ENCODE measurements around the gene DLL4. TPM values are rescaled to one million over a fixed set of nuclear protein-coding genes. Genes with fewer than 3 reads are reported as not detected.
A peak's percentile ranks its signal among the peaks of the same experiment; 100 is the strongest.

DLL4 gene
- total RNA-seq, 4 donors from 2014 or later = 1.9 to 9.7 (median 6.4) TPM

DNA sequence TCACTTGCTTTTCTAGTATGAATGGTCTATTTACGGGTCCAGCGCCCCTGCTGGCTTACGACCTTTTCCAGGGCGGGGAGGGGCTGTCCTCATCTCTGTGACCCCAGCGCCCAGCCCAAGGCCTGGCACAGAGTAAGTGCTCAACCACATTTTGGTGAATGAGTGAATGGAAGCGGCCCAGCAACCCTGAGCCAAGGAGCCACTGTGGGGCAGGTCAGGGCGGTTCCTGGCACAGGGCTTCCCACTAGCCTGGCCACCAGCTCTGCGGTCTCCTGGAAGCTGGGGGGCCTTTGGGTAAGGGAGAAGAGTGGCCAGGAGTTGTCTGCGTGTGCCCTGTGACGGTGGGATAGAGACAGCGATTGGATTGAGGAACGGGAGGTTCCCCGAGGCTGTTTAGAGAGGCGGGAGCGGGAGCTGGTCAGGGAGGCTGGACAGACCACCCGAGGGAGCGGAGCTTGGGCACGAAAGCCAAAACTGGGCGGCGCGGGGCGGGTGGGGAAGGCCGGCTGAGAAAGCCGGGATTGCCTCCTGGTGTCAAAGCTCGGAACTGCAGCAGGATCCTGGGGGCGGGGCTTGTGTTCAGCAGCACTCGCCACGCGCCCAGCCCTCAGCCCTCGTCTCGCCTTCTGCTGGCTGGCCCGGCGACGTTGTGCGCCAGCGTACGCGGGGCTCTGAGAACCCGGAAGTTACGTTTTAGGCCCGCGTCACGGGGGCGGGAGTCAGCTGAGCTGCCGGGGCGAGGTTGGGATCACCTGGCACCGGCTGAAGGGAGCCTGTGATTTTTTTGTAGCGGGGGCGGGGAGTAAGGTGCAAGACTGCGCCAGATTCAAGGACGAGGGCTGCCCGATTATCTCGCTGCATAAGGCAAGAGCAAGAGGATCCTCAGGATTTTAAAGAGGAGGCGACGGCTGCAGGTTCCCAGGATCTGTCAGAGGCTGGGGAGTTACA, 35.1 kb upstream of the DLL4 start, which contains the start of gene VPS18:
Gene VPS18 (plus strand): TSS at position 718 of the 948 bp plus-strand sequence. CDS start 319 bp downstream, outside the sequence.
- no peaks in the 10 kb centered on the region for H3K9me3 ChIP-seq
- H3K27ac ChIP-seq = peak within 1 kb of the TSS; percentile 81 to 95 (median 90)
- H3K27me3 ChIP-seq = no peaks in the 10 kb centered on the region
- ATAC-seq = peak; percentile 99
- H3K4me3 ChIP-seq = peak within 1 kb of the TSS; percentile 73 to 86
- peak; percentile 78 for TF ChIP-seq POLR2AphosphoS5 (IDR thresholded peaks at IDR 0.05)
- TF ChIP-seq, protein P1, sequence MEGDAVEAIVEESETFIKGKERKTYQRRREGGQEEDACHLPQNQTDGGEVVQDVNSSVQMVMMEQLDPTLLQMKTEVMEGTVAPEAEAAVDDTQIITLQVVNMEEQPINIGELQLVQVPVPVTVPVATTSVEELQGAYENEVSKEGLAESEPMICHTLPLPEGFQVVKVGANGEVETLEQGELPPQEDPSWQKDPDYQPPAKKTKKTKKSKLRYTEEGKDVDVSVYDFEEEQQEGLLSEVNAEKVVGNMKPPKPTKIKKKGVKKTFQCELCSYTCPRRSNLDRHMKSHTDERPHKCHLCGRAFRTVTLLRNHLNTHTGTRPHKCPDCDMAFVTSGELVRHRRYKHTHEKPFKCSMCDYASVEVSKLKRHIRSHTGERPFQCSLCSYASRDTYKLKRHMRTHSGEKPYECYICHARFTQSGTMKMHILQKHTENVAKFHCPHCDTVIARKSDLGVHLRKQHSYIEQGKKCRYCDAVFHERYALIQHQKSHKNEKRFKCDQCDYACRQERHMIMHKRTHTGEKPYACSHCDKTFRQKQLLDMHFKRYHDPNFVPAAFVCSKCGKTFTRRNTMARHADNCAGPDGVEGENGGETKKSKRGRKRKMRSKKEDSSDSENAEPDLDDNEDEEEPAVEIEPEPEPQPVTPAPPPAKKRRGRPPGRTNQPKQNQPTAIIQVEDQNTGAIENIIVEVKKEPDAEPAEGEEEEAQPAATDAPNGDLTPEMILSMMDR (IDR thresholded peaks at IDR 0.05) = peak; percentile 89 to 99 (median 98)
- no peak for TF ChIP-seq EP300 (IDR thresholded peaks at IDR 0.05)
- peak in 1 of 2 donors; percentile 53 for TF ChIP-seq POLR2A (IDR thresholded peaks at IDR 0.05)
- H3K36me3 ChIP-seq = peaks cover 0 to 31% of the 10 kb centered on the region in 2 donors
- peaks cover 0 to 34% (median 11%) of the 10 kb centered on the region in 3 donors for H3K4me1 ChIP-seq
- WGBS, 2 donors (ENCODE audit: low coverage in 1 of 2) = 0% methylated on average over 2 of the region's 55 CpGs; no CpG with 5 or more reads in 1 of the 2 donors

DNA sequence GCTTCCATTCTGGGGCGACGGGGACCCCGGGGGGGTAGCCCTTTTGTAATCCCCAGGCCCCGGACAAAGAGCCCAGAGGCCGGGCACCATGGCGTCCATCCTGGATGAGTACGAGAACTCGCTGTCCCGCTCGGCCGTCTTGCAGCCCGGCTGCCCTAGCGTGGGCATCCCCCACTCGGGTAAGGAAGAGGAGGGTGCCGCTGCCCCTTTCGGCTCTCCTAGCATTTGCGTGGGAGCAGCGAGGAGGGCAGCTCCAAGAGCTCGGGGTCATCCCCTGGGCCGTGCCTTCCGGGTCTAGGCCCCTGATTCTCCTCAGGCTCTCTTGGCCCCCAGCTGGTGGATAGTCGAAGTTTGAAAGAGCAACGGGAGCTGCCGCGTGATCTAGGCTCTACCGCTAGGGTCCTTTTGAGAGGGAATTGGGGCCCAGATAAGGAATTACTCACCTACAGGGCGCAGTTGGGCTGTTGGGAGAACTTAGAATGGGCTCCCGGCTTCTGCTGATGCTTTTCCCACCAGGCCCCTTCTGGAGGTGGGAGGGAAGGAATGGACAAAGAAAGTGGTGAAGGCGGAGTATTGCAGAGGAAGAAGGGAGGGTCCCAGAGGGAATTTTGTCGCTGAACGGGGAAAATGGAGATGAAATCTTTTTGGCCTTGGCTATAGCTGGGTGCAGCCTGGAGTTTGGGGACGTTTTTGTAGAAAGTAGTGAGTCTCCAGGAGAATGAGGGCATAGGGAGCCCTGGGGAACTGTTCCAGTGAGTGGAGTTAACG, 34.3 kb upstream of the DLL4 start:
- Histone ChIP-seq H3K27me3 (no peaks in the 10 kb centered on the region), H3K27ac (peak overlapping the region; percentile 81 to 95 (median 90)), H3K36me3 (peaks cover 0 to 40% of the 10 kb centered on the region in 2 donors), H3K9me3 (no peaks in the 10 kb centered on the region), H3K4me1 (peaks cover 0 to 35% (median 11%) of the 10 kb centered on the region in 3 donors), H3K4me3 (peak overlapping the region; percentile 73 to 86)
- ATAC-seq = peak; percentile 31
- TF ChIP-seq POLR2AphosphoS5 (IDR thresholded peaks at IDR 0.05) (no peak), EP300 (IDR thresholded peaks at IDR 0.05) (no peak)
- TF ChIP-seq, protein P1 (IDR thresholded peaks at IDR 0.05) = peak in 3 of 4 experiments; percentile 39 to 72 (median 64)
- WGBS, 2 donors (ENCODE audit: low coverage in 1 of 2) = 0 to 2% methylated on average over 5 to 7 of the region's 33 CpGs

DNA sequence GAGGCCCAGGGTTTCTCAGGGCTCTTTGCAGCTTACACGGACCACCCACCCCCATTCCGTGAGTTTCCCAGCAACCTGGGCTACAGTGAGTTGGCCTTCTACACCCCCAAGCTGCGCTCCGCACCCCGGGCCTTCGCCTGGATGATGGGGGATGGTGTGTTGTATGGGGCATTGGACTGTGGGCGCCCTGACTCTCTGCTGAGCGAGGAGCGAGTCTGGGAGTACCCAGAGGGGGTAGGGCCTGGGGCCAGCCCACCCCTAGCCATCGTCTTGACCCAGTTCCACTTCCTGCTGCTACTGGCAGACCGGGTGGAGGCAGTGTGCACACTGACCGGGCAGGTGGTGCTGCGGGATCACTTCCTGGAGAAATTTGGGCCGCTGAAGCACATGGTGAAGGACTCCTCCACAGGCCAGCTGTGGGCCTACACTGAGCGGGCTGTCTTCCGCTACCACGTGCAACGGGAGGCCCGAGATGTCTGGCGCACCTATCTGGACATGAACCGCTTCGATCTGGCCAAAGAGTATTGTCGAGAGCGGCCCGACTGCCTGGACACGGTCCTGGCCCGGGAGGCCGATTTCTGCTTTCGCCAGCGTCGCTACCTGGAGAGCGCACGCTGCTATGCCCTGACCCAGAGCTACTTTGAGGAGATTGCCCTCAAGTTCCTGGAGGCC, 29.5 kb upstream of the DLL4 start:
- H3K27ac ChIP-seq = no peak overlapping the region
- no peak overlapping the region for H3K4me3 ChIP-seq
- TF ChIP-seq POLR2AphosphoS5 (IDR thresholded peaks at IDR 0.05) (no peak), EP300 (IDR thresholded peaks at IDR 0.05) (no peak)
- TF ChIP-seq, protein P1 (IDR thresholded peaks at IDR 0.05) = no peak
- WGBS, 2 donors (ENCODE audit: low coverage in 1 of 2) = no CpG with 5 or more reads among the region's 33 CpGs
- ATAC-seq = no peak
- no peaks in the 10 kb centered on the region for H3K9me3 ChIP-seq
- H3K4me1 ChIP-seq = peaks cover 0 to 73% (median 11%) of the 10 kb centered on the region in 3 donors
- peaks cover 0 to 78% of the 10 kb centered on the region in 2 donors for H3K36me3 ChIP-seq
- no peaks in the 10 kb centered on the region for H3K27me3 ChIP-seq

DNA sequence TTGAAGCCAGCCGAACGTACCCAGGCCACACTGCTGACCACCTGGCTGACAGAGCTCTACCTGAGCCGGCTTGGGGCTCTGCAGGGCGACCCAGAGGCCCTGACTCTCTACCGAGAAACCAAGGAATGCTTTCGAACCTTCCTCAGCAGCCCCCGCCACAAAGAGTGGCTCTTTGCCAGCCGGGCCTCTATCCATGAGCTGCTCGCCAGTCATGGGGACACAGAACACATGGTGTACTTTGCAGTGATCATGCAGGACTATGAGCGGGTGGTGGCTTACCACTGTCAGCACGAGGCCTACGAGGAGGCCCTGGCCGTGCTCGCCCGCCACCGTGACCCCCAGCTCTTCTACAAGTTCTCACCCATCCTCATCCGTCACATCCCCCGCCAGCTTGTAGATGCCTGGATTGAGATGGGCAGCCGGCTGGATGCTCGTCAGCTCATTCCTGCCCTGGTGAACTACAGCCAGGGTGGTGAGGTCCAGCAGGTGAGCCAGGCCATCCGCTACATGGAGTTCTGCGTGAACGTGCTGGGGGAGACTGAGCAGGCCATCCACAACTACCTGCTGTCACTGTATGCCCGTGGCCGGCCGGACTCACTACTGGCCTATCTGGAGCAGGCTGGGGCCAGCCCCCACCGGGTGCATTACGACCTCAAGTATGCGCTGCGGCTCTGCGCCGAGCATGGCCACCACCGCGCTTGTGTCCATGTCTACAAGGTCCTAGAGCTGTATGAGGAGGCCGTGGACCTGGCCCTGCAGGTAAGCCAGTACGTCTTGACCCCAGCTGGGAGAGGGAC, 28.7 kb upstream of the DLL4 start:
- ATAC-seq = no peak
- H3K4me3 ChIP-seq = no peak overlapping the region
- TF ChIP-seq POLR2AphosphoS5 (IDR thresholded peaks at IDR 0.05) (no peak), POLR2A (IDR thresholded peaks at IDR 0.05) (no peak), EP300 (IDR thresholded peaks at IDR 0.05) (no peak)
- TF ChIP-seq, protein P1 (IDR thresholded peaks at IDR 0.05) = no peak
- H3K27me3 ChIP-seq = no peaks in the 10 kb centered on the region
- peaks cover 0 to 78% of the 10 kb centered on the region in 2 donors for H3K36me3 ChIP-seq
- no peaks in the 10 kb centered on the region for H3K9me3 ChIP-seq
- WGBS, 2 donors (ENCODE audit: low coverage in 1 of 2) = 83 to 100% methylated on average over 1 to 2 of the region's 36 CpGs
- peaks cover 0 to 73% (median 8%) of the 10 kb centered on the region in 3 donors for H3K4me1 ChIP-seq
- H3K27ac ChIP-seq = no peak overlapping the region
